ENCODE data around the gene RAB11FIP4. TPM values are rescaled to one million over a fixed set of nuclear protein-coding genes. Genes with fewer than 3 reads are reported as not detected.

Gene RAB11FIP4
- polyA plus RNA-seq, 1 donor: 16.3 TPM

DNA sequence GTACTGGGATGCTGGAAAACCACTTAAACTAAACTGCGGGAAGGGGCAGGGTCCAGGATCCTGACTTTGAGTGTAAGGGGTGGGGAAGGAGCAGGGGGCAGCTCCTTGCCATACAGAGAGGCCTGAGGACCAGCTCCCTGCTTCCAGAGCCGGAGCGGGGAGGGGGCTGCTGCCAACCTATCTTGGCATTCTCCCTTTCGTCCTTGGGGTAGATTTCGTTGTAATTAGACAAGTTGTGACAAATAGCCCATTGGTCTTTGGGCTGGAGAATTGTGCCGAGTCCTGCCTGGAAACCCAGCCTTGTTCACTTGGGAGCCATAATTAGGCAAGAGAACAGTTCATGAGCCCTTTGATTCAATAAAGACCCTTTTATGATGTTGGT is 175.5 kb downstream of the RAB11FIP4 start:
- DNase-seq: no peak

DNA sequence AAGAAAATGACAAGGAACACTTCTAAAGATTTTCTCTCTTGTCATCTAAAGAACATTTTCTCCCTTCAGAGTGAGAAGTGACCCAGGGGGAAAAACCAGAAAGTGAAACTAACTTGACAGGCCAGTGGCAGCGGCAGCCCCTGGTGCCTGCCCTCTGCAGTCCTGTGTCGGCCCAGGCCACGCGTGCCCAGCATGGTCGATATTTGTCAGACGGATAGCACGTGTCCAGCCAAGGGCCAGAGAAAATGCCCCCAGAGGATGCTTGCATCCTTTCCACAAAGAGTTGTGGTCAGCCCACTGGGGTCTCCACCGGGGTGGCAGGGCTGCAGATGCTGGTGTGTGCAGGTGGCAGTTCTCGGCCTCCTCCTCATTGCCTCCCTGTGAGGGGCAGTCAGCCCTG is 176.6 kb downstream of the RAB11FIP4 start:
- no peak for DNase-seq

DNA sequence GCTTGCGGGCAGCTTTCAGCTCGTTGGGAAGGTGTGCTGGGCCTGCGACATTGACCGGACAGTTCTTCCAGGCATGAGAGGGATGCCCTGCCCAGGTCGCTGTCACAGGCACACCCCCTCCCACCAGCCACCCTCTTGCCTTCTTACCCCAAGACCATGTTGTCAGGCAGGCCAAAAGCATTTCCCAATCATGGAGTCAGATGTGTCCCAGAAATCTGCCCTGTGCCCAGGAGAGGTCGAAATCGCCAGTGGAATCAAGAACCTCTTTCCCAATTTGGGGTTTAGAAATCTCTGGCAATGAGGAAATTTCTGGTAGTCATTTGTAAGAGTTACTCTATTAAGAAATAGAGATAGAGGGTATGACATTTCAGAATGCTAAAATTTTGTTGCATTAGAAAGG is 177.1 kb downstream of the RAB11FIP4 start:
- no peak for DNase-seq

DNA sequence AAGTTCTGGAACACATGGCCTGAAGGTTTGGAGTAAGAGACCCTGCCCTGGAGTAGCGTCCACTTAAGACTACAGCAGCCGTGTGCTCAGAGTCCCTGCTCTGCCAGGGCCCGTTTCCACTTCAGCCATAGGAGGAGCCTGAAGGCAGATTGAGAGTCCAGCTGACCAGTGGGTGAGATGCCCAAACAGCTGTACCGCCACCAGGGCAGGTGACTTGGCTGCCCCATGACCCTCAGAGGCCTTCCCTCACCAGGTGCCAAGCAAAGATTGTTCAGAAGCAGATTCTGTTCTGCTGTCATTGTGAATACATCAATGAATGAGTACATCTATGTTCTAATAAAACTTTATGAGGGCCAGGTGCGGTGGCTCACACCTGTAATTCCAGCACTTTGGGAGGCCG is 178.8 kb downstream of the RAB11FIP4 start:
- no peak for DNase-seq

DNA sequence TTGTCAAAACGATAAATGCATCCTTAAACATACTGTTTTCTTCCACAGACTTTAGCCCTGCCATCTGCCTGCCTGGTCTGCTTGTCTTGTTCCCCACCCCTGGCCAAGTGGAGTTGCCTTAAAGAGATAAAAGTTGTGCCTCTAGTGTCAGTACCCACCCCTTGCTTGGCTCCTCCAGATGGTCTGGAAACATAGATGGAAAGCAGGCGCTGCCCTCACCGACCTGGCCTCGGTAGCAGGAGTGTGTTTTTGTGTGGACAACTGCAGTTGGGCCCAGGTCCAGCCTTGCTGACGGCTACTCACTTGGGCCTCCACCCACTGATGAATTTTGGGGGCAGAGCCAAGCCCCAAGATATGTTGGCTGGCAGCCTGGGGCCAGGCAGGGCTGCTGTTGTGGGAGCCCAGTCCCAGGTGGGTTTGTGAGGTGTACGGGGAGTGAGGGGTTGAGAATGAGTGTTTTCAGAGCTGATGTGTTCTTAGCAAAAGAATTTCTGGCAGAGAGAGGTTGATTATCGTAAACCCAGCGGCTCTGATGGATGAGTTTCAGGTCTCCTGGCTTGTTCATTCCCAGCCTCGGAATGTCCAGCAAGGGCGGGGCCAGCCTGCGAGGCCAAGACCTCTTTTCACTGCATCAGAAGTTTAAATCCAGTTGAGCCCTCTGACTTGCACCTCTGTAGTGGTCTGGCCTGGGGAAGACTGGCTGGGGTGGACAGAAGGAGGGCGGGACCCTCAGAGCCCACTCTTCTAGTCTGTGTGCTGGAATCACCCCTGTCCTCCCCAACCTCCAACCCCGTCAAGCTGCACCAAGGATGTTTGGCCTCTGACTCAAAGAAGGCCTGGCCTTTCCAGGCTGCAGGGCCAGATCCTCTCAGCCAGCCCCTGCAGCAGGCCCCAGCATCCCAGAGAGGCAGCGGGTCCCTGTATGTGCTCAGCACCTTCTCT is 179.7 kb downstream of the RAB11FIP4 start:
- DNase-seq: no peak

DNA sequence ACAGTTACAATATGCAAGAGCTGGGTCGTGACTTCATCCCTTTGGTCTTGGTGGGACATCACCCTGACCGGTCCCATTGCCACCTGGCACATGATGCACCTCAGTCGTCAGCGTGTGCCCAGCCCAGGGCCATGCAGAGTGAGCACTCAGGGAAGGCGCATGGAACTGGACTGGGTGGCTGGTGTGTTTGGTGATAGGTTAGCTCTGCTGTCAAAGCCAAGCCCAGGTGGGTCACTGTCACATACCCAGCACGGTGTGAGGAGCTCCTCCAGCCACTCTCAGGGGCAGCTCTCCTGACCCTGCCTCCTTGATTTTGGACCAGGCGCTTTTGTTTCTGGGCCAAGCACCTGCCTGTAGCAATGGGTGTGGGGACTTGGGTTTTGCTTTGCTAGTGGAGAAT is 180.9 kb downstream of the RAB11FIP4 start:
- no peak for DNase-seq

DNA sequence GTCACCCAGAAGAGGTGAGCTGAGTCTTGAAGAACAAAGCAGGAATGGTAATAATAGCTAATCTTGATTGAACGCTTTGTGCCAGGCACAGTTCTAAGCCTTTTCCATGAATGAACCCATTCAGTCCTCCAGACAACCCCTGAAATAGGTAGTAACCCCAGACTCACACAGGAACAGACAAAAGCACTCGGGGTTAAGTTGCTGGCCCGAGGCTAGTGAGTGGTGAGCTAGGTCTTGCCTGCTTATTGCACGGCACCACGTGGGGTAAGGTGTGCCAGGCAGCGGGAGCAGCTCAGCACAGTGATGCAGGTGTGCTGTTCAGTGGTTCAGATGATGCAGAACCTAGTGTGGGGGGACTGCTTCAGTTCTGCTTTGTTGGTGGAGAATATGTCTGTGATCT is 181.6 kb downstream of the RAB11FIP4 start:
- no peak for DNase-seq

DNA sequence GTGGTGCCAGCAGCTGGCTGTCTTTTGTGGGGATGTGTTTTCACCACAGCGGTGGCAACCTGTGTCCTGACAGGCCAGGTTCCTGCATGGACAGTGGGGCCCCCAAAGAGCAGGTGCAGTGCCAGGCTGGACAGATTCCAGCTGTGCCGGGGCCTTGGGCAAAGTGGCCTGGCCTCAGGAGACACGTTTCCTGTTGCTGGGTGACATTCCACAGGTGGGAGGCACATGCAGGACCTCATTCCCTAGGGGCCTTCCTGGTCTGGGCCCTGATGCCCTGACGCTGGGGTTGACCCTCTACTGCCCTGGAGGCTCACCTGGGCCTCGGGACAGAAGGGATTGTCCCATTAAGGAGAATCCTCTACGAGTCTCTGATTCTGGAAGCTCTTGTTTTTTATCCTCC is 182.4 kb downstream of the RAB11FIP4 start:
- no peak for DNase-seq

DNA sequence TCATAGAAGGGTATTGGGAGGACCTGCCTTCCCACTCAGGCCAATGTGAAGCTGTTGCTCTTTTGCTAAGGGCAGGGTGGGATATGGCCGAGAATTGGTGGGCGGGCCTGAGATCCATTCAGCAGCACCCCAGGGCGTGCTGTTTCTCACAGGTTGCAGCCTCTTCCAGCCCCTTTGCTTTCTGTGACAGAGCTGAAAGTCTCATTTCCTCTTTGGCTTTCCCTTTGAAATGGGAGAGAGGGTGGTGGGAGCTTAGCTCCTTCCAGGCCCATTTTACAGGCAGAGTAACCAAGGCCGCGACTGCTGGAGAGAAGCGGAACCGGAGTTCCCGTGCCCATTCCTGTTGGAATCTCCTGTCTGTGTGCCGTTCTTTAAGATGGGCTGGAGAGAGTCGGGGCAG is 183.0 kb downstream of the RAB11FIP4 start:
- no peak for DNase-seq

DNA sequence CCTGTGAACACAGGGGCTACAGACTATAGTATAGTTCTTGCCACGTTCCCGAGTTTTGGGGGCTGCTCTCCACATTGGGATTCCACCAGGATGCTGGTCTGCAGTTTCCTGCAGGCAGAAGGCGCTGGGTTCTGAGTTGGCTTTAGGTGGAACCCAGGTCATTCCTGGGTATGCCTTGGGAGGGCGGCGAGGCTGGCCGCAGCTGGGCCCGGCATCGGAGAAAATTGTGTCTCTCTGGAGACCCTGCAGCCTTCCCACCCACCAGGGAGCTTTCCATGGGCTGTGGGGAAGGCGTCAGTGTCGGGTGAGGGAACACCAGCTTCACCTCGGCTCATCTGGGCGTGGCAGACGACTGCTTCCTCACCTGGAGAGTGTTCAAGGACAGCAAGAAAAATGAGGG is 183.6 kb downstream of the RAB11FIP4 start:
- no peak for DNase-seq

DNA sequence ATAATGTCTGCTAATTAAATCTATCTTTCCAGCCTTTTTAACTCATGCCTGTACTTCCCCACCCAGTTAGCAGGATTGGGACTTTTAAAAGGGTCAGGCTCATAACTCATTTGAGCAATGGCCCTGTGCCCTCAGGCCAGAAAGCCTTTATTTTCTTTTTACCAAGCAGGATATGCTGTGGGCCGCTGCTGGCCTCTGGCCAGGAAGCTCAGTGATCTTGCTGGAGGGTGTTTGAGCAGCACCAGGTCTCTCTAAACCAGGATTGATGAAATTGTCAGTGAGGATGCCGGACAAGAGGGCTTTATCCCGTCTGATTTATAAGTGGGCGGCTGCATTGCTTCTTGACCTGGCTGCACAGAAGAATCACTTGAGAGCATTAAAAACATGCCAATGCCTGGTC is 187.8 kb downstream of the RAB11FIP4 start:
- no peak for DNase-seq

DNA sequence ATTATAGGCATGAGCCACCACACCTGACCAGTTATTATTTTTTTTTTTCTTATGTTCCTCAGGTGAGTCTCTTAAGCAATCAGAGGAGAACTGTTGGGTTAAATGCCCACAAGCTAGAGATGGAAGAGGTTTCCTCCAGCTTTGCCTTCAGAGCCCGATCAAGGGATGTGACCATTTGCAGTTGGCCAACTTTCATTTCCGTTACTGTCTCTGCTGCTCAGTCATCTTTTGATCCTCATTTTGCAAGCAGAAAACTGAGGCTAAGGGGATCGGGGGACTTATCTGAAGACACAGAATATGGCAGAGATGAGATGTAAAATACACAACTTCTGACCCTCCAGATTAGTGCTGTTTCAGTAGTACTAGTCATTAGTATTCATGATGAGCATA is 188.8 kb downstream of the RAB11FIP4 start:
- no peak for DNase-seq

DNA sequence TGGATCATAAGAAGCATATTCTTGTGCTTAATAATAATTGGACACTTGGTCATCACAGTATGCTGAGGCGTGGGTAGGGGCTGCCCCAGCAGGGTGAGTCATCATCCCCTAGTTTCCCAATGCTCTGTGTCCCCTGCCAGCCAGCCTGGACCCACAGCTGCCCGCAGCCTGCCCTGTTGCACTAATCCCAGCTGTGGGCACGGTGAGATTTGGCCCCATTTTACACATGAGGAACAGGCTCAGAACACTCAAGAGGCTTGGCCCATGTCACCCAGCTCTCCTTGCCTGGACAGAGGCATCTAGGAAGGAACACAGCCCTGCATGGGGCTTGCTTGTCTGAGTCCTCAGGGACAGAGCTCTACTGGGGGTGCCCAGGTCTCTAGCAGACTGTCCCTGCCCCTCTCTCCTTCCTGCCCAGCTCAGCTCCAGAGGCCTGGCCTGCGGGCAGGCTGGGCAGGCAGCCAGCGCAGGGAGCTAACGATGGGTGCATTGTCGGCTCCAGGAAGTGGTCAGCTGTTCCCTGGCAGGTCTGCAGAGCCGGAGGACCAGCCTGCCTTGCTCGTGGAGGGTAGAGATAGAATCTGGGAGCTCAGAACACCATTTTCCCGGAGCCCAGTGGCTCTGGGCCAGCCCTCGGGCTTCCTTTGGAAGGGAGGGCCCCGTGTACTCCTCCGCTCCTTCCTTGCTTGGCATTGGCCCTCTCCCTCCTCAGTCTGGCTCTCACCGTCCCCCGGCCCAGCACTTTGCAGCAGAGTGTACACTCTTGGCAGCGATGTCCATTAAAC is 189.4 kb downstream of the RAB11FIP4 start:
- DNase-seq: no peak

DNA sequence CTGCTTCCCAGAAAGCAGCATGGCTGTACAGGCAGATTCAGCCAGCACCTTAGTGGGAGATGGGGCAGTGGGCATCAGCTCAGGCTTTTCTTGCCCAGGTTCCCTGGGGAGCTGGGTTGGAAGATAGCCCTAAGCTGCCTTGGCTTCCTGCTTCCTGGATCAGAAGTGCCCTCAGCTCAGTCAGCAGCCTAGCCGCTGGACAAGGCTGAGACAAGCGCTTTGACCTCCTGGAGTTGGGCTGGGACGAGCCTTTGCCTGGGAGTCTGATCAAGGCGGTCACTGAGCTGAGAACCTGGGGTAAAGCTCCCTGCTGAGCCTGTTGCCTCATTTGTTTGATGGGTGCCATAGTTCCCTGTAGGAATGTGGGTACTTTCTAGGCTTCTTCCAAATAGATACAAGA is 190.0 kb downstream of the RAB11FIP4 start:
- no peak for DNase-seq

DNA sequence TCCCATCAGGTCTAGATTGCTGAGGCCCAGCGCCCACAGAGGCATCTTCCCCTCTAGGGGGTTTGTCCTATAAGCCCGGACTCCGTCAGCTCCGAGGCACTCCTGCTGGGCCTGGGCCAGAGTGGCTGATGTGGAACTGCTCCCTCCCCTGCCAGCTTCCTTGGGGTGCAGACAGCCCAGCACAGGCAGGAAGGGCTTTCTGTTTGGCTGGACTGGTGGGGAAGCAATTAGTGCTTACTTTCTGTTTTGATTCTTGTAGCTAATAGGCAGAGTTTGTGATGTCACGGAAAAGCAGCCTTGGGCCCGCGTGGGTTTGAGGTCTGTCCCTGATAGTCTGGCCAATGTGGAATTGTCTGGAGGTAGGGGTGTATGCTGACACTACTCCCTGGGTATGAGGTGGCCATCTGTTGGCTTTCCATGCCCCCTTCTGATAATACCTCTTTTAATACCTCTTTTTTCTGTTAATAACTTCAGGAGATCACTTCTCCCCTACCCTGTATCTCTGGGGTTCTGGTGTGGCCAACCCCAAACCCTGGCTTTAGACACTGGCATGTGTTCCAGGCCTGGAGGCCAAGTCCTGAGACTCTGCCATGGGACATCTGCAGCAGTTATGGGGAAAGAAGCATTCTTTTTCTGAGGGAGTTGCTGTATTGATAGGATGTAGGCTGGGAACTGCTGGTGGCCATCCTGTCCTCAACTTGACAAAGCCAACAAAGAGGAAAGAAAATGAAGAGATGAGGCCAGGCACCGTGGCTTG is 190.9 kb downstream of the RAB11FIP4 start:
- no peak for DNase-seq

DNA sequence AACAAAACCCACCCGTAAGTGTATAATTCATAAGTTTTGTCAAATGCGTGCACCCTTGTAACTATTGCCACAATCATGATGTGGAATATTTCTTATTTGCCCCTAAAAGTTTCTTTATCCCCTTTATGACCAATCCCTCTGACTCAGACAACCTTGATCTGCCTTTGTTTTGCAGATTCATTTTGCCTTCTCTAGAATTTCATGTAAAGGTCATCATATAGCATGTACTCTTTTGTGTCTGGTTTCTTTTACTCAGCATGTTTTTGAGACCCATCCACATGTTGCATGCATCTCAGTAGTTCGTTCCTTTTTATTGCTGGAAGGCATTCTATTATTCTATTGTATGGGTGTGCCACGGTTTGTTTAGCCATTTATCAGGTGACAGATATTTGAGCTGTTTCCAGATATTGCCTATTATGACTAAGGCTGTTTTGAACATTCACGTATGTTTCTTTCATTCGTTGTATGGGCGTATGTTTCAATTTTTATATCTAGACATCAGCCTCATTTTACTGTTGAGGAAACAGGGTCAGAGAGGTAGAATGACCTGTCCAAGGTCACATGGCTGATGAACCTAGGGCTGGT is 192.4 kb downstream of the RAB11FIP4 start:
- no peak for DNase-seq

DNA sequence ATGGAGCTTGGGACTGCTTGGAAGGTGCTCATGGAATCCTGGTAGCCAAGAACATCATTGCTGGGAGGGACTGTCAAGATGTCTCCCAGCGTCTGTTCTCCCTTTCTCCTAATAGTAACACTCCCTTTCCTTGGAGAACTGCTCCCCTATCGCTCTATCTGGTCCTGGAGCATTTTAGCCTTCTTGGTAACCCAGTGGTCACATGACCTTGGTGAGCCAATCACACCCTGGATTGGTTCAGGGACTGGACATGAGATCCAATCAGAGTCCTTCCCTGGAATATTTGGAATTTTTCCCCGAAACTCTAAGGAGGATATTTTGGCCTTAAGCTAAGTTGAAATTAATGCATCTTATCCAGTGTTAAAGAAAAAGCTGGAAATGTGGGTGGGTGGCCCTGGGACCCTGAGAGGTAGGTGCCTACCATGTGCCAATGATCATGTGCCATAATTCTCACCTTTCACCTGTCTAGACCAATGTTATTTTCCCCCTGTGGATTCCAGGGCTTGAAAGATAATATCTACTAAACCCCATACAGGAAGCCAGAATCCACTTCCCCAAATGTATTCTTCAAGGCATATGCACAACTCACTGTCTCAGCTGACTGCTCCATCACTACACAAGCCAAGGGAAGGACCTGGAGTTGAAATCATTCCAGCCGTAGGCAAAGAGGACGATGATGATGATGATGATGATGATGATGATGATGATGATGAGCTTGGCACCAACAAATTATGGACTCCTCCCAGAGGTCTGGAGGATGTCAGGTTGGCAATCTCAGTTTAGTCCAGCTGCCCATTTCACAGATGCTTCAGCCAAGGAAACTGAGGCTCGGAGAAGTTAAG is 193.2 kb downstream of the RAB11FIP4 start:
- no peak for DNase-seq

DNA sequence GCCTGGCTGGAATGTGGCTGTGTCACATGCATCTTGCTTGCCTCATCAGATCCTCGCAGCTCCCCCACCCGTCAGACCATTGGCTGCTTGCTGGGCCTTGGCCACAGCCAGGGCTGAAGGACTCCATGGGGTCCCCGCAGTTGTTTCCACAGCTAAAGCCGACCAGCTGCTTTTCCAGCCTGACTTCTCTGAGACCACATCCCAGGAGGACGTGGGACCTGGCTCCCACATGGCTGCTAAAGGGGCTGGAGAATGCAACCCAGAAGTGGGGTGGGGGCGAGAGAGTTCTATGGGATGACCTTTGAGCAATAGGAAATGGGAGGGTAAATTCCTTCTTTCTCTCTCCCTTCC is 193.8 kb downstream of the RAB11FIP4 start:
- DNase-seq: no peak

DNA sequence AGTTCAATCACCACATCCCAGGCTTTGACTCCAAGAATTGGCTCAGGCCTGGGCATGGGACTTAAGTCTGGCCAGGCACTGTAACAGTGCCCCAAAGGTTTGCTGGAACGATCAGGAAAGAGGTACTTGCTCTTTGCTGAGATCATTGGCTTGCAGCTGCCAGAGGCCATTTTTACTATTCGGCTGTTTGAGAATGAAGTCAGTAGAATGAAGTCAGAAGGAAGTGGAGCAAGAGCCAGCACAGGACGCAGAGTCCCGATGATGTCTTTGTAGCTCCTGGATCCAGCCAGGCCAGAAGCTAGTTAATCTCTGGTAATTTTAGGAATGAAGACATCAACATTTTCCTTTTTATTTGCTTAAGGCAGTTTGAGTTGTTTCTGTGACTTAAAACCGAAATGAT is 195.5 kb downstream of the RAB11FIP4 start:
- DNase-seq: no peak

DNA sequence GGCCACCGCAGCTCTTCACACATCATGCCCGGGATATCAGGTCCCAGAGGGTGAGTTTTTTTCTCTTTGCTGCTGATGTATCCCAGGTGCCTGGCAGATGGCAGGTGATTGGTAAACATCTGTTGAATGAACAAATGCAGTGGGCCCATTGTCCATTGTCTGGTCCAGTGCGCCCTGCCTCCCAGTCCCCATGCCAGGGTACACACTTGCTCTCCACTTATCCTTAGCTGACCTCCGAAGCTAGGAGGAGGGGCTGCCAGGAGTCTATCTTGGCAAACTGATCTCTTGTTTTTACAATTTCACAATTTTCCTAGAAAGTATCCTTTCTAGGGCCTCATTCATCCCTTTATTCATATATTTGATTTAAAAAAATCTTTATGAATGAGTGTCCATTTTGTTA is 196.0 kb downstream of the RAB11FIP4 start:
- DNase-seq: no peak

All from left kidney (tissue), 2 donors.